ENCODE results near the gene ARIH2.
"Not testable (repeated sequence)": the region's sequence is repeated elsewhere in the genome, so short reads cannot be mapped to it uniquely, and the experiment has no call there.

The ARIH2 gene

GRCh38 chr3:49004352-49005302 lies 86.0 kb downstream of the ARIH2 start:
- DNase-seq: no peak

- no peak for DNase-seq
Observed at GRCh38 chr3:49005303-49005680, 86.7 kb downstream of the ARIH2 start.

DNA sequence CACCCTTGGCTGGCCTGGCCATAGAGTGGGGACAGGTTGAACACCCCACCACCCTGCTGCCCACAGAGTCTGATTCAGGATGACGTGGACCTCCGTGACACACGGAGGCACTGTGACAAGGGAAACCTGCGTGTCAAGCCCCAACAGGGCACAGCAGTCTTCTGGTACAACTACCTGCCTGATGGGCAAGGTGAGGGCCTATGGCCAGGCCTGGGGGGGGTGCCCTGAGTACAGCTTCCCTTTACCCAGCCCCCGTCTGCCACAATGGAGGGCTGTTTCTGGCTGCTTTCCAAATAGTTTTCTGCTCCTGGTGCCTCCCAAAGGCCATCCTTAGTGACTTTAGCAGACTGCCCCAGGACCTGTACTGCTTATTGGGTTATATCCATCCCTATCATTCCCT lies 87.4 kb downstream of the ARIH2 start:
- DNase-seq: peak in 1 of 14 donors; percentile 9

DNA sequence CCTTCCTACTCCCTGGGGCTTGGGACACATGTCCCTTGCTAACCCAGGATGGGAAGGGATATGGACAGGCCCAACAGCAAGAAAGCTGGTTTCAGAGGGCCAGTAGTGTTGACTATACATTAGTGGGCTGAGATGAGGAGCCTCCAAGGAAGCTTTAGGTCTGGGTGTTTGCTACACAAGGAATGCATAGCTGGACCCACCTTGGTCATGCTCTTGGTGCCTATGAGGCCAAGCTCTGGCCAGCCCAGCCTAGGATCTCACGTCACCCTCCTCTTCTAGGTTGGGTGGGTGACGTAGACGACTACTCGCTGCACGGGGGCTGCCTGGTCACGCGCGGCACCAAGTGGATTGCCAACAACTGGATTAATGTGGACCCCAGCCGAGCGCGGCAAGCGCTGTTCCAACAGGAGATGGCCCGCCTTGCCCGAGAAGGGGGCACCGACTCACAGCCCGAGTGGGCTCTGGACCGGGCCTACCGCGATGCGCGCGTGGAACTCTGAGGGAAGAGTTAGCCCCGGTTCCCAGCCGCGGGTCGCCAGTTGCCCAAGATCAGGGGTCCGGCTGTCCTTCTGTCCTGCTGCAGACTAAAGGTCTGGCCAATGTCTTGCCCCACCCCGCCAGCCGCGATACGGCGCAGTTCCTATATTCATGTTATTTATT lies 87.9 kb downstream of the ARIH2 start:
- peak in 6 of 14 donors; percentile 51 to 71 (median 63) for DNase-seq

GRCh38 chr3:49007068-49007770 lies 88.6 kb downstream of the ARIH2 start, which contains the start of gene WDR6:
WDR6 (plus strand) TSS chr3:49007391; CDS start chr3:49007432, 41 bp downstream.
- DNase-seq: peak; percentile 74 to 98 (median 91)

- DNase-seq: peak in 13 of 14 donors; percentile 45 to 82 (median 69)
Observed at GRCh38 chr3:49007771-49008528, 89.3 kb downstream of the ARIH2 start.

DNA sequence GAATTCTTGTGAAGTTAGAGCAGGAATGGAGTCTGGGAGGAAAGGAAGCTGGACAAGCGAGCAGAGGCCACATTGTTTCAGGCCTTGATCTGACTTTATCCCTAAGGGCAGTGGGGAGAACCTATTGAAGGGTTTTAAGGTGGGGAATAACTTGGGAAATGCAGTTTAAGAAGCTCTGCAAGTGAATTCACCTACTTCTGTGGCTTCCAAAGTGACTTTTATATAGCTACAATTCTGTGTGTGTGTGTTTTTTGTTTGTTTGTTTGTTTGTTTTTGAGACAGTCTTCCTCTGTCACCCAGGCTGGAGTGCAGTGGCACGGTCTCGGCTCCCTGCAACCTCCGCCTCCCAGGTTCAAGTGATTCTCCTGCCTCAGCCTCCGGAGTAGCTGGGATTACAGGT lies 90.0 kb downstream of the ARIH2 start:
- DNase-seq: not testable (repeated sequence)

- no peak for DNase-seq
Observed at GRCh38 chr3:49009396-49009795, 90.8 kb downstream of the ARIH2 start.

GRCh38 chr3:49012441-49013017 lies 93.9 kb downstream of the ARIH2 start:
- DNase-seq: no peak

GRCh38 chr3:49013113-49013737 lies 94.6 kb downstream of the ARIH2 start:
- DNase-seq: no peak

DNA sequence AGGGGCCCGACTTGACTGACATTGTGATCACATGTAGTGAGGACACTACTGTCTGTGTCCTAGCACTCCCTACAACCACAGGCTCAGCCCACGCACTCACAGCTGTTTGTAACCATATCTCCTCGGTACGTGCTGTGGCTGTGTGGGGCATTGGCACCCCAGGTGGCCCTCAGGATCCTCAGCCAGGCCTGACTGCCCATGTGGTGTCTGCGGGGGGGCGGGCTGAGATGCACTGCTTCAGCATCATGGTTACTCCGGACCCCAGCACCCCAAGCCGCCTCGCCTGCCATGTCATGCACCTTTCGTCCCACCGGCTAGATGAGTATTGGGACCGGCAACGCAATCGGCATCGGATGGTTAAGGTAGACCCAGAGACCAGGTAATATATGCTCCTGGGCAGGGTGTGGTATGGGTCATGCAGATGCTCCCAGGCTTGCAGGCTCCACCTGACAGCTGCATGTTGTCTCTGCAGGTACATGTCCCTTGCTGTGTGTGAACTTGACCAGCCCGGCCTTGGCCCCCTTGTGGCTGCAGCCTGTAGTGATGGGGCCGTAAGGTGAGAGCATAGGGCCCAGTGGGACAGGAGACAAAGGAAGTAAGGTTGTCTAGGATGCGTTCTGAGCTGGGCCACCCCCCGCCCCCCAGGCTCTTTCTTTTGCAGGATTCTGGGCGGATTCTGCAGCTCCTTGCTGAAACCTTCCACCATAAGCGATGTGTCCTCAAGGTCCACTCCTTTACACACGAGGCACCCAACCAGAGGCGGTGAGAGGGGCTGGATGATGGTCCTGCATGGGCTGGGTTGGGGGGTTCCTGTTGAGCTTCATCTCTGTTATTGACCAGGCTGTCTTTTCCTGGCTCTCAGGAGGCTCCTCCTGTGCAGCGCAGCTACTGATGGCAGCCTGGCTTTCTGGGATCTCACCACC lies 95.4 kb downstream of the ARIH2 start:
- DNase-seq: no peak

DNA sequence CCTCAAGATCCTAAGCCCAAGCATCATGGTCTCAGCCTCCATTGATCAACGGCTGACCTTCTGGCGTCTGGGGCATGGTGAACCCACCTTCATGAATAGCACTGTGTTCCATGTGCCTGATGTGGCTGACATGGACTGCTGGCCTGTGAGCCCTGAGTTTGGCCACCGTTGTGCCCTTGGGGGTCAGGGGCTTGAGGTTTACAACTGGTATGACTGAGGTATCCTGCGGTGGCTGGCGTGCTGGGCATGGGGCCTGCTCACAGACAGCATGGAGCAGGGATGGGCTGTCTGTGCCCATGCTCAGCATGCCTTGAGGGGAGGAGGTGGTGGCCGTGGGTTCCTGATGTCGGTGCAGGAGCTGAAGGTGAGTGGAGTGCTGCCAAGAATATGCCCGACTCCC lies 96.4 kb downstream of the ARIH2 start:
- no peak for DNase-seq

GRCh38 chr3:49015765-49016164 lies 97.1 kb downstream of the ARIH2 start:
- DNase-seq: no peak

DNA sequence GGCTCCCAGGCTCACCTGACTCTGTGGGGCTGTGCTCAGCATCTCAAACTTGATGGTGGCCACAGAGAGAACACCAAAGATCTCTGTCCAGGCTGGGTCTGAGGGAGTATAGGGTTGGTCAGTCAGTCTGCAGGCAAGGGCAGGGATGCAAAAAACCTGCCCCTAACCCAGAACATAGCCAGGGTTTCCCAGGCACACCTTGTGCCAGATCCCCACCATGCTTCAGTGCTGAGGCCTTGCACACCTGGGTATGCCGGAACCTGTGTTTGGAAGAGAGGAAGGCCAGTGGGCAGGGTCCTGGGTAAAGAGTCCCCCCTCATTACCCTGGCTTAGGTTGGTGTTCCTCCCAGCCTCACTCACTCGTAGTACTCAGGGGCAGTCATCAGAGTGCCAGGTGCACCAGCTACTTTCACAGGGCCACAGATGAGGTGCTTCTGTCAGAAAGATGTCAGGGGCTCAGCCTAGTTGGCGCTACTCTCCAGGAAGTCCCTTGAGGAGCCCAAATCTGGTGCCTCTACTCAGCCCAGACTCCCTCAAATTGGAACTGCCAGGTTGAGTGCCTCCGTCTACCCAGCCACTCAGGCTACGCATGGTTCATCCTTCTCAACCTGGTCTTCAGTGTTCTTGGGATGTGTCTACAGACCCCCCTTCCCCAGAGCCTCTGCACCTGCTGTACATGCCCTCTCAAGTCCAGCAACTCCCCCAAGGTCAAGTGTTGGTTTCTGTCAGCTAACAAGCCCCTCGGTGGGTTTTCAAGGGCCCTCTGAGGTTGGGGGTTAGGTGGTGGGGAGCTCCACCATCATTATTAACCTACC lies 98.0 kb downstream of the ARIH2 start:
- no peak for DNase-seq

- peak in 1 of 14 donors; percentile 37 for DNase-seq
Observed at GRCh38 chr3:49017229-49017970, 98.8 kb downstream of the ARIH2 start.

DNA sequence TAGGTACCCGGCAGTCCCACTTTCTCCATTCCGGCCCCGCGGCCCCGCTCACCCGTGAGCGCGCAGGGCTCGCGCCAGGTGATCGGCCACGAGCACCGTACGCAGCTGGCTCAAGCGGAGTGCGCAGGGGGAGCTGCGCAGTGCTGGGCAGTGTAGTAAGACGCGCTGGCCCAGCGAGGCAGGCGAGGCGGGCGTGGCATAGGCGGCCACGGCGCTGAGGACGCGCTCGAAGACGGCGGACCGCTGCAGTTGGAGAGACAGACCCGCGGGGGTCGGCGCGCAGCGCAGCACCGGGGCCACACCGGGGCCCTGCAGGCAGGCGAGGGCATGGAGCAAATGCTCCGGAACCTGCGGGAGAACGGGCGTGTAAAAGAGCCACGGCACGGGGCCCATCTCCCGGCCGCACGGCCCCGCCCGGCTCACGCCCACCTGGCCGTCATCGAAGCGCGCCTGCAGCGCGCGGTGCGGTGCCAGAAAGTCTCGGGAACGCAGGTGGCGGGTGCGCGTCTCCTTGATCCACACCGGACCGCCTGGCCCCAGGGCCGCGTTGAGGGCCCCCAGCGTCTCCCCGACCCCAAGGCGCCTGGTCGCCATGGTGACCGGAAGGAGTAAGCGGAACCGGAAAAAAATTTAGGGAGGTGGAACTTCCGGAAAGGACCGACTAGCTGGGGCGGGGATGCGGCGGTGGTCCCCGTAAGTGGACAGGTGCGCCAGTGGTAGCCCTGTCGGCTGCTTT lies 99.5 kb downstream of the ARIH2 start, which contains the start of gene DALRD3:
DALRD3 (minus strand) TSS at position 610 of the 736 bp plus-strand sequence; CDS start at position 594, 16 bp downstream.
- DNase-seq: peak in 11 of 14 donors; percentile 29 to 77 (median 62)

- DNase-seq: no peak
Observed at GRCh38 chr3:49018707-49019006, 100.0 kb downstream of the ARIH2 start.

DNA sequence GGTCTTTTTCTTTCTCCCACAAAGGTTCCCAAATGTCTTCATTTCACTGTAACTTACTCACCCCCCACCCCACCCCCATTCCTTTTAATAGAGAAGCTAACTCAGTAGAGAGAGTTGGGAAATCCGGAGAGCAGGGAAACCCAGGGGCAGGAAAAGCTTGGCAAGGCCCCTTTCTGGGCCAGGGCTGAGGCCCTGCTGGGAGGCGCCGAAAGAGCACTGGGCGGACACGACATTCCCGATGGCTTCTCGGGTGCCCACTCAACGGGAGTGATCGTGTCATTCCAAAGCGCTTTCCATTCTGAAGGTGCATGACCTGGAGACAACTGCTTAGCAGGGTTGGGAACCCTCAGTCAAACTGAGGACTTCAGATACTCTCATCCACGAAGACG lies 101.3 kb downstream of the ARIH2 start:
- no peak for DNase-seq

Measured in C1 segment of cervical spinal cord (tissue), 14 donors.